Osteocyte (in vitro differentiated cells): Measurements from ENCODE around the gene TCTN1. TPM values are rescaled to one million over a fixed set of nuclear protein-coding genes. Genes with fewer than 3 reads are reported as not detected.

Experiments
- DNase-seq: peaks from one replicate; pipeline ENCODE4 v3.0.0; 2021; ENCODE audit warnings: mixed read lengths; ENCODE audit not compliant: unreplicated experiment; ENCODE audit errors: extremely low spot score
- H3K27ac Mint-ChIP-seq: one replicate; pipeline ENCODE4 v1.8.0; 2021; ENCODE audit warnings: mild to moderate bottlenecking, mixed read lengths; ENCODE audit not compliant: unreplicated experiment
- H3K27me3 Mint-ChIP-seq: one replicate; pipeline ENCODE4 v1.8.0; 2021; ENCODE audit warnings: mixed read lengths; ENCODE audit not compliant: unreplicated experiment
- H3K36me3 Mint-ChIP-seq: one replicate; pipeline ENCODE4 v1.8.0; 2021; ENCODE audit warnings: mixed read lengths; ENCODE audit not compliant: unreplicated experiment
- H3K4me1 Mint-ChIP-seq: one replicate; pipeline ENCODE4 v1.8.0; 2021; ENCODE audit warnings: mixed read lengths; ENCODE audit not compliant: unreplicated experiment
- H3K4me3 Mint-ChIP-seq: one replicate; pipeline ENCODE4 v1.8.0; 2021; ENCODE audit warnings: mild to moderate bottlenecking, moderate library complexity, mixed read lengths; ENCODE audit not compliant: unreplicated experiment
- H3K9me3 Mint-ChIP-seq: one replicate; pipeline ENCODE4 v1.8.0; 2021; ENCODE audit warnings: mixed read lengths; ENCODE audit not compliant: unreplicated experiment
- total RNA-seq: library from RNA; stranded (reverse); gene quantifications from 2 replicates; pipeline ENCODE4 v1.2.1, GENCODE V29; 2021
- TF ChIP-seq, protein P1 (sequence below): fragments of 200-600 bp; sonication (generic); IDR thresholded peaks from 2 replicates; pipeline ENCODE4 v1.5.0; 2021; ENCODE audit warnings: antibody characterized with exemption, mild to moderate bottlenecking, moderate library complexity

Gene TCTN1
- total RNA-seq, 1 donor from 2014 or later, result 49.5 TPM

DNA sequence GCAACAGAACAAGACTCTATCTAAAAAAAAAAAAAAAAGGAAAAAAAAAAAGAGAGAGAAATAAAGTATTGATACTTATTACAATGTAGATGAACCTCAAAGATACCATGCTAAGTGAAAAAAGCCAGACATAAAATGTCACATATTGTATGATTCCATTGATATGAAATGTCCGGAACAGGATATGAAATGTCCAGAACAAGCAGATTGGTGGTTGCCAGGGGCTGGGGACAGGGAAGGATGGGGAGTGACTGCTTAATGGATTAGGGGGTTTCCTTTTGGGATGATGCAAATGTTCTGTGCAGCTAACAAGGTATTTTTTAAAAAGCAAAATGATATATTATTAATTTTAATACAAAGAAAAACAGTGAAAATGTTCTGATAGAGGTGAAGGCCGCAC, 70.0 kb downstream of the TCTN1 start:
- H3K4me3 Mint-ChIP-seq, result no peak overlapping the region
- H3K9me3 Mint-ChIP-seq, result no peaks in the 10 kb centered on the region
- H3K4me1 Mint-ChIP-seq, result peaks cover 6% of the 10 kb centered on the region
- H3K27ac Mint-ChIP-seq, result no peak overlapping the region
- H3K27me3 Mint-ChIP-seq, result peaks cover 16% of the 10 kb centered on the region
- TF ChIP-seq, protein P1, sequence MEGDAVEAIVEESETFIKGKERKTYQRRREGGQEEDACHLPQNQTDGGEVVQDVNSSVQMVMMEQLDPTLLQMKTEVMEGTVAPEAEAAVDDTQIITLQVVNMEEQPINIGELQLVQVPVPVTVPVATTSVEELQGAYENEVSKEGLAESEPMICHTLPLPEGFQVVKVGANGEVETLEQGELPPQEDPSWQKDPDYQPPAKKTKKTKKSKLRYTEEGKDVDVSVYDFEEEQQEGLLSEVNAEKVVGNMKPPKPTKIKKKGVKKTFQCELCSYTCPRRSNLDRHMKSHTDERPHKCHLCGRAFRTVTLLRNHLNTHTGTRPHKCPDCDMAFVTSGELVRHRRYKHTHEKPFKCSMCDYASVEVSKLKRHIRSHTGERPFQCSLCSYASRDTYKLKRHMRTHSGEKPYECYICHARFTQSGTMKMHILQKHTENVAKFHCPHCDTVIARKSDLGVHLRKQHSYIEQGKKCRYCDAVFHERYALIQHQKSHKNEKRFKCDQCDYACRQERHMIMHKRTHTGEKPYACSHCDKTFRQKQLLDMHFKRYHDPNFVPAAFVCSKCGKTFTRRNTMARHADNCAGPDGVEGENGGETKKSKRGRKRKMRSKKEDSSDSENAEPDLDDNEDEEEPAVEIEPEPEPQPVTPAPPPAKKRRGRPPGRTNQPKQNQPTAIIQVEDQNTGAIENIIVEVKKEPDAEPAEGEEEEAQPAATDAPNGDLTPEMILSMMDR, result no peak
- peaks cover 2% of the 10 kb centered on the region for H3K36me3 Mint-ChIP-seq
- DNase-seq, result no peak

DNA sequence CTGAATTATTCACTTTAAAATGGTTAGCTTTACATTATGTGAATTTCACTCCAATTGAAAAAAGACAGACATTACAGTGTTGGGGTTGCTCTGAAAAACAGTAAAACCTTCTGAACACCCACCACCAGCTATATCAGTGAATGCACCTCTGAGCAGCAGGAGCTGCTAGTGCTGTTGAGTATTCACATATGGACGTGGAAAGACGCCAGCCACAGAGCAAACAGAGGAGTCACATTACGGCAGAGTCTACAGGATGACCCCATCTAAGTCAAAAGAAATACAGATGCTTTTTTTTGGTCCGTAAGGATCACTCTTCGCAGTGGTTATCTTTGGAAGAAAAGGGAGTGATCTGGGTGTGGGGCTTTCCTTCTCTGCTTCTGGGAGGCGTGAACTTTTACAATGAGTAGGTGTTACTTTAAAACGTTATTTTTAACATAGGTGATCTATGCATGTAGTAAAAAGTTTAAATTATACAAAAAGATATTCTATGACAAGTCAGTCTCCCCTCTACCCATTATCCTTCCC, 70.4 kb downstream of the TCTN1 start:
- peaks cover 2% of the 10 kb centered on the region for H3K36me3 Mint-ChIP-seq
- DNase-seq, result no peak
- TF ChIP-seq, protein P1, result no peak
- no peak overlapping the region for H3K4me3 Mint-ChIP-seq
- peaks cover 16% of the 10 kb centered on the region for H3K27me3 Mint-ChIP-seq
- H3K4me1 Mint-ChIP-seq, result peaks cover 7% of the 10 kb centered on the region
- no peaks in the 10 kb centered on the region for H3K9me3 Mint-ChIP-seq
- H3K27ac Mint-ChIP-seq, result no peak overlapping the region

DNA sequence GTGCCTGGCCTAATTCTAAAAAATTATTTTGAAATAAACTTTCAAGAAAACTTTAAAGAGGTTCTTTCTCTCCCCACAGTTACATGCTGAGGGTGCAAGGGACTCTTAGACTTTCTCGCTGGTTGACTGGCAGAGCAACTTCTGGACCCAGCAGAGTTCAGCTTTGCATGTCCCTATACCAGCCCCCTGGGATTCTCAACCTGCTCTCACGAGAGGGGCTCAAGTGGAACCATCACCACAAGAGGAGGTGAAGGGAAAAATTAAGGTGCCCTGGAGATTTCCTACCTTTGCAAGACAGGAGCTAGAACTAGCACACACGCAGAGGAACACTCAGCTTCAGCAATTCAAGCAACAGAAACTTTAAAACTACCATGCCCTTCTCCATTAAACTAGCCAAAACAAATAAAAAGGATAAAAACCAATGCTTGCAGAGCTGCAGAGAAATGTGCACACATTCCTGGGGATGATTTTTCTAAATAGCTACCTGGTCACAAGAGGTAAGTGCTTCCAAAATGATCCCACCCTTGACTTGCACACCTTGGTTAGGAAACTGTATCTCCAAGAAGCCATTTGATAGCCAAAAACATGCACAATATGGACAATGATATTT, 72.5 kb downstream of the TCTN1 start:
- TF ChIP-seq, protein P1, result no peak
- Mint-ChIP-seq H3K4me1 (peaks cover 12% of the 10 kb centered on the region), H3K4me3 (no peak overlapping the region), H3K9me3 (no peaks in the 10 kb centered on the region), H3K27ac (no peak overlapping the region), H3K27me3 (peaks cover 16% of the 10 kb centered on the region), H3K36me3 (peaks cover 2% of the 10 kb centered on the region)
- no peak for DNase-seq

DNA sequence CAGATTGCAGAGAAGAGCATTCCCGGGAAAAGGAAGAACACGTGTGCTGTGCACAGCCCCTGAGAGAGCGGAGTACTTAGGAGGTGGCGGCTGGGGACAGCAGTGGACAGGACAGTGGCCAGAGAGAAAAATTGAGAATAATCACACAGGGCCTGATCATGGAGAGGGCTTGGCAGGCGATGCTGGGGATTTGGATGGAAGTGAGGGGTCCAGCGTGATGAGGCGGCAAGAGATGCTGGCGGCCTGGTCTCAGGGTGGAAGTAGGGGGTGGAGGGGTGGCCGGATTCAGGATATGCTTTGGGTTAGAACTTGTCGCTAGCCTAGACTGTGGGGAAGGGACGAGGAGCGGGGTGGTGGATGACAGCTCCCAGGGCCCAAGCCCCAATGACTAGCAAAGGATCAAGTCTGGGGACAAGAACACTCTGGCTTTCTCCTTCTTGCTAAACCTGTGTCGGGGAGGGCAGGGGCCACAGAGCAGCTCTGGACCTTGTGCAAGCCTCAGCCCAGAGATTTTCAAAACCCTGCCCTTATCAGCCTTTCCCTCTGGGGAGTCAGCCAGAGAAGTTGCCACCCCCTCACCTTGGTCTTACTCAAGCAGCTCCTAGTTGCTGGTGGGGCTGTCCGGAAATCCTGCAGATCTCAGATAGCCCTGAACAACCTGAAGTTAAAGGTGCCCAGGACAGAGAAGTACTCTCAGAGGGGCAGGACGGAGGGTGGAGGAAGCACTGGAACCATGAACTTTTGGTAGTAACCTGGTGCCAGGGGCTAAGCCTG, 73.7 kb downstream of the TCTN1 start:
- TF ChIP-seq, protein P1, result no peak
- Mint-ChIP-seq H3K36me3 (no peaks in the 10 kb centered on the region), H3K4me3 (peak overlapping the region; percentile 67), H3K27ac (no peak overlapping the region), H3K9me3 (no peaks in the 10 kb centered on the region), H3K27me3 (peaks cover 16% of the 10 kb centered on the region), H3K4me1 (peaks cover 12% of the 10 kb centered on the region)
- no peak for DNase-seq
